Dermis microvascular lymphatic vessel endothelial cell (primary cell): ENCODE data around the gene ZNF681. TPM values are rescaled to one million over a fixed set of nuclear protein-coding genes. Genes with fewer than 3 reads are reported as not detected.
"Not testable (repeated sequence)": the region's sequence is repeated elsewhere in the genome, so short reads cannot be mapped to it uniquely, and the experiment has no call there.

Source experiments
- DNase-seq, 2 donors: peaks; one replicate each; pipeline versions ENCODE4 v3.0.0 to v3.0.0-alpha.2; 2010; ENCODE audit warnings: low read depth in 2 of 2
- total RNA-seq: library from RNA; depleted of rRNA; stranded (reverse); fragments of >200 nt; gene quantifications from 2 replicates; pipeline ENCODE4 v1.2.1, GENCODE V29; 2014

ZNF681 gene
- total RNA-seq, 1 donor from 2014 or later = 1.2 TPM

- no peak for DNase-seq
Observed at GRCh38 chr19:23774106-23774505, 15.4 kb upstream of the ZNF681 start.

GRCh38 chr19:23772675-23773063 lies 14.0 kb upstream of the ZNF681 start:
- no peak for DNase-seq

GRCh38 chr19:23771761-23772674 lies 13.3 kb upstream of the ZNF681 start:
- DNase-seq = no peak

GRCh38 chr19:23771316-23771715 lies 12.6 kb upstream of the ZNF681 start:
- no peak for DNase-seq

GRCh38 chr19:23770672-23771250 lies 12.1 kb upstream of the ZNF681 start:
- no peak for DNase-seq

GRCh38 chr19:23769691-23770468 lies 11.2 kb upstream of the ZNF681 start:
- no peak for DNase-seq

- DNase-seq = no peak
Observed at GRCh38 chr19:23766951-23767350, 8.3 kb upstream of the ZNF681 start.

GRCh38 chr19:23764781-23765180 lies 6.1 kb upstream of the ZNF681 start:
- DNase-seq = no peak

GRCh38 chr19:23762884-23763711 lies 4.4 kb upstream of the ZNF681 start:
- peak; percentile 39 to 61 for DNase-seq

GRCh38 chr19:23762548-23762883 lies 3.8 kb upstream of the ZNF681 start:
- DNase-seq = no peak

GRCh38 chr19:23760326-23760725 lies 1.6 kb upstream of the ZNF681 start:
- not testable (repeated sequence) for DNase-seq

- not testable (repeated sequence) for DNase-seq
Observed at GRCh38 chr19:23743633-23744232, 15.0 kb downstream of the ZNF681 start.

- DNase-seq = not testable (repeated sequence)
Observed at GRCh38 chr19:23730729-23731465, 27.8 kb downstream of the ZNF681 start.

- not testable (repeated sequence) for DNase-seq
Observed at GRCh38 chr19:23724161-23724560, 34.5 kb downstream of the ZNF681 start.

GRCh38 chr19:23718802-23719201 lies 39.9 kb downstream of the ZNF681 start:
- DNase-seq = no peak

GRCh38 chr19:23716792-23717191 lies 41.9 kb downstream of the ZNF681 start:
- no peak for DNase-seq

- no peak for DNase-seq
Observed at GRCh38 chr19:23709347-23709746, 49.3 kb downstream of the ZNF681 start.

GRCh38 chr19:23706657-23707056 lies 52.0 kb downstream of the ZNF681 start:
- no peak for DNase-seq

- DNase-seq = no peak
Observed at GRCh38 chr19:23699521-23699860, 59.2 kb downstream of the ZNF681 start.
